Thoracic aorta (tissue), 2 donors: ENCODE measurements around the gene PNMA1. TPM values are rescaled to one million over a fixed set of nuclear protein-coding genes. Genes with fewer than 3 reads are reported as not detected.

Source experiments
- ATAC-seq: fragments of 150-250 bp; one replicate; pipeline ENCODE4 v1.8.0; 2017; ENCODE audit warnings: low read depth; ENCODE audit not compliant: insufficient number of reproducible peaks, low FRiP score
- DNase-seq: peaks from one replicate; pipeline ENCODE4 v3.0.0-alpha.2; 2020; ENCODE audit warnings: low spot score
- H3K27ac ChIP-seq, 2 donors: fragments of 200-600 bp; sonication (generic); 1 replicate in 1 of 2; 2 replicates in 1 of 2; pipeline ENCODE4 v1.5.1; 2016; ENCODE audit warnings: mild to moderate bottlenecking in 2 of 2, moderate library complexity in 2 of 2
- H3K27me3 ChIP-seq: fragments of 200-600 bp; sonication (generic); replicated peaks from 2 replicates; pipeline ENCODE4 v1.6.0; 2016; ENCODE audit warnings: mild to moderate bottlenecking; ENCODE audit not compliant: insufficient read depth
- H3K36me3 ChIP-seq: fragments of 200-600 bp; sonication (generic); one replicate; pipeline ENCODE4 v1.5.1; 2016
- H3K4me1 ChIP-seq, 2 donors: fragments of 200-600 bp; sonication (generic); 1 replicate in 1 of 2; 2 replicates in 1 of 2; pipeline versions ENCODE4 v1.5.1 to v1.6.0; 2016; ENCODE audit warnings: low read depth in 2 of 2, mild to moderate bottlenecking in 1 of 2; ENCODE audit not compliant: control insufficient read depth in 1 of 2
- H3K4me3 ChIP-seq: fragments of 200-600 bp; sonication (generic); 2 replicates; pipeline ENCODE4 v1.5.1; 2016; ENCODE audit warnings: mild to moderate bottlenecking
- H3K9me3 ChIP-seq: fragments of 200-600 bp; sonication (generic); 2 replicates; pipeline ENCODE4 v1.5.1; 2016
- CTCF ChIP-seq: fragments of 200-600 bp; sonication (generic); IDR thresholded peaks from one replicate; pipeline ENCODE4 v1.5.1; 2019; ENCODE audit warnings: antibody characterized with exemption
- total RNA-seq, 2 donors: library from RNA; depleted of rRNA; stranded (reverse); fragments of >200 nt; gene quantifications; one replicate each; pipeline versions ENCODE4 v1.1.0 to v1.2.3, GENCODE V29; 2016

Gene PNMA1
- total RNA-seq, 2 donors from 2014 or later: 27.3 to 37.4 TPM

GRCh38 chr14:73686901-73687300 lies 27.3 kb downstream of the PNMA1 start:
- peaks cover 6% of the 10 kb centered on the region for H3K36me3 ChIP-seq
- DNase-seq (no peak), ATAC-seq (no peak)
- no peaks in the 10 kb centered on the region for H3K9me3 ChIP-seq
- no peaks in the 10 kb centered on the region for H3K4me1 ChIP-seq
- no peak for TF ChIP-seq CTCF
- H3K4me3 ChIP-seq: no peak overlapping the region
- no peaks in the 10 kb centered on the region for H3K27me3 ChIP-seq
- no peak overlapping the region for H3K27ac ChIP-seq

GRCh38 chr14:73685328-73685727 lies 28.9 kb downstream of the PNMA1 start:
- Histone ChIP-seq H3K27ac (no peak overlapping the region), H3K27me3 (no peaks in the 10 kb centered on the region), H3K4me1 (no peaks in the 10 kb centered on the region), H3K36me3 (peaks cover 6% of the 10 kb centered on the region), H3K4me3 (no peak overlapping the region), H3K9me3 (no peaks in the 10 kb centered on the region)
- no peak for ATAC-seq
- TF ChIP-seq CTCF: no peak
- no peak for DNase-seq

GRCh38 chr14:73684627-73685026 lies 29.6 kb downstream of the PNMA1 start:
- TF ChIP-seq CTCF: no peak
- H3K27ac ChIP-seq: no peak overlapping the region
- no peaks in the 10 kb centered on the region for H3K9me3 ChIP-seq
- no peaks in the 10 kb centered on the region for H3K4me1 ChIP-seq
- no peaks in the 10 kb centered on the region for H3K27me3 ChIP-seq
- DNase-seq (no peak), ATAC-seq (no peak)
- no peak overlapping the region for H3K4me3 ChIP-seq
- peaks cover 6% of the 10 kb centered on the region for H3K36me3 ChIP-seq

GRCh38 chr14:73680821-73681220 lies 33.4 kb downstream of the PNMA1 start:
- Histone ChIP-seq H3K4me1 (no peaks in the 10 kb centered on the region), H3K36me3 (no peaks in the 10 kb centered on the region), H3K27me3 (no peaks in the 10 kb centered on the region), H3K27ac (no peak overlapping the region), H3K4me3 (no peak overlapping the region), H3K9me3 (no peaks in the 10 kb centered on the region)
- TF ChIP-seq CTCF: no peak
- ATAC-seq (no peak), DNase-seq (no peak)

GRCh38 chr14:73678698-73679097 lies 35.5 kb downstream of the PNMA1 start:
- H3K4me3 ChIP-seq: no peak overlapping the region
- ATAC-seq (no peak), DNase-seq (no peak)
- no peak for TF ChIP-seq CTCF
- no peak overlapping the region for H3K27ac ChIP-seq
- no peaks in the 10 kb centered on the region for H3K27me3 ChIP-seq
- no peaks in the 10 kb centered on the region for H3K4me1 ChIP-seq
- no peaks in the 10 kb centered on the region for H3K9me3 ChIP-seq
- H3K36me3 ChIP-seq: no peaks in the 10 kb centered on the region
